ENCODE results near the gene CARS2.

Gene CARS2

GRCh38 chr13:110648146-110648819 lies 57.6 kb downstream of the CARS2 start:
- no peaks in the 10 kb centered on the region for H3K9me3 ChIP-seq (ENCODE audit: control insufficient read depth, low read depth, low read length)
- H3K36me3 ChIP-seq (ENCODE audit: control insufficient read depth, low read depth, low read length), result no peaks in the 10 kb centered on the region
- H3K27ac ChIP-seq (ENCODE audit: low read length), result no peak overlapping the region
- no peak overlapping the region for H3K9ac ChIP-seq (ENCODE audit: low read length)
- peaks cover 8% of the 10 kb centered on the region for H3K4me1 ChIP-seq (ENCODE audit: control insufficient read depth, low read depth, low read length)
- no peak overlapping the region for H3K4me3 ChIP-seq (ENCODE audit: low read length)
- H3K27me3 ChIP-seq (ENCODE audit: control insufficient read depth, insufficient read depth, low read length), result no peaks in the 10 kb centered on the region

- Histone ChIP-seq H3K27ac (ENCODE audit: low read length) (no peak overlapping the region), H3K27me3 (ENCODE audit: control insufficient read depth, insufficient read depth, low read length) (no peaks in the 10 kb centered on the region), H3K36me3 (ENCODE audit: control insufficient read depth, low read depth, low read length) (peaks cover 4% of the 10 kb centered on the region), H3K4me3 (ENCODE audit: low read length) (no peak overlapping the region), H3K4me1 (ENCODE audit: control insufficient read depth, low read depth, low read length) (peaks cover 8% of the 10 kb centered on the region), H3K9ac (ENCODE audit: low read length) (no peak overlapping the region), H3K9me3 (ENCODE audit: control insufficient read depth, low read depth, low read length) (no peaks in the 10 kb centered on the region)
Observed at GRCh38 chr13:110647365-110647737, 58.6 kb downstream of the CARS2 start.

- H3K27me3 ChIP-seq (ENCODE audit: control insufficient read depth, insufficient read depth, low read length), result no peaks in the 10 kb centered on the region
- H3K4me3 ChIP-seq (ENCODE audit: low read length), result no peak overlapping the region
- H3K9me3 ChIP-seq (ENCODE audit: control insufficient read depth, low read depth, low read length), result no peaks in the 10 kb centered on the region
- peaks cover 4% of the 10 kb centered on the region for H3K36me3 ChIP-seq (ENCODE audit: control insufficient read depth, low read depth, low read length)
- peaks cover 8% of the 10 kb centered on the region for H3K4me1 ChIP-seq (ENCODE audit: control insufficient read depth, low read depth, low read length)
- no peak overlapping the region for H3K9ac ChIP-seq (ENCODE audit: low read length)
- no peak overlapping the region for H3K27ac ChIP-seq (ENCODE audit: low read length)
Observed at GRCh38 chr13:110646442-110647364, 59.2 kb downstream of the CARS2 start.

GRCh38 chr13:110645750-110646149 lies 60.2 kb downstream of the CARS2 start:
- no peak overlapping the region for H3K27ac ChIP-seq (ENCODE audit: low read length)
- no peaks in the 10 kb centered on the region for H3K27me3 ChIP-seq (ENCODE audit: control insufficient read depth, insufficient read depth, low read length)
- H3K36me3 ChIP-seq (ENCODE audit: control insufficient read depth, low read depth, low read length), result peaks cover 11% of the 10 kb centered on the region
- no peak overlapping the region for H3K9ac ChIP-seq (ENCODE audit: low read length)
- no peak overlapping the region for H3K4me3 ChIP-seq (ENCODE audit: low read length)
- H3K4me1 ChIP-seq (ENCODE audit: control insufficient read depth, low read depth, low read length), result peaks cover 8% of the 10 kb centered on the region
- H3K9me3 ChIP-seq (ENCODE audit: control insufficient read depth, low read depth, low read length), result no peaks in the 10 kb centered on the region

- no peaks in the 10 kb centered on the region for H3K9me3 ChIP-seq (ENCODE audit: control insufficient read depth, low read depth, low read length)
- no peaks in the 10 kb centered on the region for H3K27me3 ChIP-seq (ENCODE audit: control insufficient read depth, insufficient read depth, low read length)
- no peak overlapping the region for H3K9ac ChIP-seq (ENCODE audit: low read length)
- H3K27ac ChIP-seq (ENCODE audit: low read length), result no peak overlapping the region
- H3K4me1 ChIP-seq (ENCODE audit: control insufficient read depth, low read depth, low read length), result peaks cover 8% of the 10 kb centered on the region
- H3K36me3 ChIP-seq (ENCODE audit: control insufficient read depth, low read depth, low read length), result peaks cover 12% of the 10 kb centered on the region
- no peak overlapping the region for H3K4me3 ChIP-seq (ENCODE audit: low read length)
Observed at GRCh38 chr13:110644892-110645521, 60.9 kb downstream of the CARS2 start.

- no peak overlapping the region for H3K27ac ChIP-seq (ENCODE audit: low read length)
- H3K27me3 ChIP-seq (ENCODE audit: control insufficient read depth, insufficient read depth, low read length), result no peaks in the 10 kb centered on the region
- peaks cover 8% of the 10 kb centered on the region for H3K4me1 ChIP-seq (ENCODE audit: control insufficient read depth, low read depth, low read length)
- H3K4me3 ChIP-seq (ENCODE audit: low read length), result no peak overlapping the region
- H3K36me3 ChIP-seq (ENCODE audit: control insufficient read depth, low read depth, low read length), result peaks cover 23% of the 10 kb centered on the region
- no peaks in the 10 kb centered on the region for H3K9me3 ChIP-seq (ENCODE audit: control insufficient read depth, low read depth, low read length)
- H3K9ac ChIP-seq (ENCODE audit: low read length), result no peak overlapping the region
Observed at GRCh38 chr13:110643768-110644421, 62.0 kb downstream of the CARS2 start.

GRCh38 chr13:110643324-110643723 lies 62.6 kb downstream of the CARS2 start:
- Histone ChIP-seq H3K27ac (ENCODE audit: low read length) (no peak overlapping the region), H3K27me3 (ENCODE audit: control insufficient read depth, insufficient read depth, low read length) (no peaks in the 10 kb centered on the region), H3K9ac (ENCODE audit: low read length) (no peak overlapping the region), H3K9me3 (ENCODE audit: control insufficient read depth, low read depth, low read length) (no peaks in the 10 kb centered on the region), H3K36me3 (ENCODE audit: control insufficient read depth, low read depth, low read length) (peaks cover 29% of the 10 kb centered on the region), H3K4me3 (ENCODE audit: low read length) (no peak overlapping the region), H3K4me1 (ENCODE audit: control insufficient read depth, low read depth, low read length) (peaks cover 8% of the 10 kb centered on the region)

- Histone ChIP-seq H3K27me3 (ENCODE audit: control insufficient read depth, insufficient read depth, low read length) (no peaks in the 10 kb centered on the region), H3K4me3 (ENCODE audit: low read length) (no peak overlapping the region), H3K9ac (ENCODE audit: low read length) (no peak overlapping the region), H3K9me3 (ENCODE audit: control insufficient read depth, low read depth, low read length) (no peaks in the 10 kb centered on the region), H3K4me1 (ENCODE audit: control insufficient read depth, low read depth, low read length) (peaks cover 8% of the 10 kb centered on the region), H3K27ac (ENCODE audit: low read length) (no peak overlapping the region), H3K36me3 (ENCODE audit: control insufficient read depth, low read depth, low read length) (peaks cover 31% of the 10 kb centered on the region)
Observed at GRCh38 chr13:110642291-110642981, 63.5 kb downstream of the CARS2 start.

- H3K27ac ChIP-seq (ENCODE audit: low read length), result no peak overlapping the region
- no peak overlapping the region for H3K4me3 ChIP-seq (ENCODE audit: low read length)
- H3K9me3 ChIP-seq (ENCODE audit: control insufficient read depth, low read depth, low read length), result no peaks in the 10 kb centered on the region
- no peaks in the 10 kb centered on the region for H3K27me3 ChIP-seq (ENCODE audit: control insufficient read depth, insufficient read depth, low read length)
- H3K9ac ChIP-seq (ENCODE audit: low read length), result no peak overlapping the region
- H3K36me3 ChIP-seq (ENCODE audit: control insufficient read depth, low read depth, low read length), result peaks cover 37% of the 10 kb centered on the region
- peaks cover 8% of the 10 kb centered on the region for H3K4me1 ChIP-seq (ENCODE audit: control insufficient read depth, low read depth, low read length)
Observed at GRCh38 chr13:110641055-110642015, 64.6 kb downstream of the CARS2 start.

GRCh38 chr13:110640591-110641029 lies 65.3 kb downstream of the CARS2 start:
- H3K36me3 ChIP-seq (ENCODE audit: control insufficient read depth, low read depth, low read length), result peaks cover 45% of the 10 kb centered on the region
- no peak overlapping the region for H3K9ac ChIP-seq (ENCODE audit: low read length)
- H3K27me3 ChIP-seq (ENCODE audit: control insufficient read depth, insufficient read depth, low read length), result no peaks in the 10 kb centered on the region
- H3K4me3 ChIP-seq (ENCODE audit: low read length), result no peak overlapping the region
- no peak overlapping the region for H3K27ac ChIP-seq (ENCODE audit: low read length)
- no peaks in the 10 kb centered on the region for H3K9me3 ChIP-seq (ENCODE audit: control insufficient read depth, low read depth, low read length)
- H3K4me1 ChIP-seq (ENCODE audit: control insufficient read depth, low read depth, low read length), result peaks cover 8% of the 10 kb centered on the region
